Lower lobe of right lung (tissue), 2 donors: ENCODE data around the gene CYCS. TPM values are rescaled to one million over a fixed set of nuclear protein-coding genes. Genes with fewer than 3 reads are reported as not detected.
"Not testable (repeated sequence)": the region's sequence is repeated elsewhere in the genome, so short reads cannot be mapped to it uniquely, and the experiment has no call there.

Experiments
- ATAC-seq, 2 donors: fragments of 200-7000 bp; cut with Tn5 transposase; one replicate each; pipeline ENCODE4 v1.9.1; 2020 to 2022; ENCODE audit warnings: mild to moderate bottlenecking in 2 of 2, moderate library complexity in 2 of 2
- DNase-seq: peaks from one replicate; pipeline ENCODE4 v3.0.0-alpha.2; 2020
- H3K27ac ChIP-seq: fragments of 200-600 bp; one replicate; pipeline ENCODE4 v1.8.0; 2022
- H3K27me3 ChIP-seq: fragments of 200-600 bp; one replicate; pipeline ENCODE4 v1.8.0; 2022; ENCODE audit warnings: low read depth
- H3K36me3 ChIP-seq: fragments of 200-600 bp; one replicate; pipeline ENCODE4 v1.8.0; 2022; ENCODE audit warnings: mild to moderate bottlenecking
- H3K4me1 ChIP-seq: fragments of 200-600 bp; one replicate; pipeline ENCODE4 v1.8.0; 2022
- H3K4me3 ChIP-seq: fragments of 200-600 bp; one replicate; pipeline ENCODE4 v1.8.0; 2022; ENCODE audit warnings: mild to moderate bottlenecking
- H3K9me3 ChIP-seq: fragments of 200-600 bp; one replicate; pipeline ENCODE4 v1.8.0; 2022
- intact Hi-C: fragments of 100-400 bp; cut with DNase I; formaldehyde crosslinking; loops from one replicate; pipeline ENCODE4 v1.11.0; 2022
- total RNA-seq: library from RNA; stranded (reverse); fragmentation: NEBNext Ultra II Directional; extraction: Animal tissue kit (Norgen Biotek cat#: 25700); gene quantifications from one replicate; pipeline ENCODE4 v1.2.1, GENCODE V29; 2021
- TF ChIP-seq, protein P1 (sequence below): fragments of 200-600 bp; IDR thresholded peaks from one replicate; pipeline ENCODE4 v1.8.0; 2022; ENCODE audit warnings: antibody characterized with exemption, mild to moderate bottlenecking
- donor health status: DM: no; HTN: yes; CAD: no; lungs with severe emphysema.

The CYCS gene
- total RNA-seq, 1 donor from 2014 or later: 62.3 TPM

DNA sequence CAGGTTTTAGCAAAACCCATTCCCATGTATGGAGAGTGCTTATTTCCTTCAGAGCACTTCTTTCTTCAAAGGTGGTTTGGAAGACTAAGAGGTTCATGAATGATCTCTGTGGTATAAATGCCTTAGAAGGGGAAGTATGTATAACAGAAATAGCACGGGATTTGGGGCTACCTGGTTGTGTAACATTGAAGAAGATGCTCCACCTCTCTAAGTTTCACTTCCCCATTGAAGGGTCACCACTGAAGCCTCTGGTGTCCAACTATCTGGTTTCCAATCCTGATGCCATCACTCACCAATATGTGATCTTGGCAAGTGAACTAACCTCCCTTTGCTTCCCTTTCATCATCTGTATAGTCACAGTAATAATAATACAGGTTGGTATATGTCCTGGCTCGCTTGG is 37.2 kb downstream of the CYCS start:
- intact Hi-C loops: no loop called here
- peak; percentile 14 to 60 for ATAC-seq

DNA sequence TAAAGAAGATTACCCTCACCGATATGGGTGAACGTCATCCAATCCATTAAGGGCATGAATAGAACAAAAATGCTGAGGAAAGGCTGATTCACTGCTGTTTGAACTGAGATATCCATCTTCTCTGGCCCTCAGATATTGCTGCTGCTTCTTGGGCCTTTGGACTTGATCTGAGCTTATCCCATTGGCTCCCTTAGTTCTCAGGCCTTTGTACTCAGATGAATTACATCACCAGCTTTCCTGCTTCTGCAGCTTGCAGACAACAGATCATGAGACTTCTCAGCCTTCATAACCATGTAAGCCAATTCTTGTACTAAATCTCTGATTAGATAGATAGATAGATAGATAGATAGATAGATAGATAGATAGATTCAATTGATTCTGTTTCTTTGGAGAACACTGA is 40.2 kb downstream of the CYCS start:
- Histone ChIP-seq H3K9me3 (no peaks in the 10 kb centered on the region), H3K36me3 (no peaks in the 10 kb centered on the region), H3K4me1 (no peaks in the 10 kb centered on the region), H3K4me3 (no peak overlapping the region), H3K27me3 (no peaks in the 10 kb centered on the region), H3K27ac (no peak overlapping the region)
- TF ChIP-seq, protein P1, sequence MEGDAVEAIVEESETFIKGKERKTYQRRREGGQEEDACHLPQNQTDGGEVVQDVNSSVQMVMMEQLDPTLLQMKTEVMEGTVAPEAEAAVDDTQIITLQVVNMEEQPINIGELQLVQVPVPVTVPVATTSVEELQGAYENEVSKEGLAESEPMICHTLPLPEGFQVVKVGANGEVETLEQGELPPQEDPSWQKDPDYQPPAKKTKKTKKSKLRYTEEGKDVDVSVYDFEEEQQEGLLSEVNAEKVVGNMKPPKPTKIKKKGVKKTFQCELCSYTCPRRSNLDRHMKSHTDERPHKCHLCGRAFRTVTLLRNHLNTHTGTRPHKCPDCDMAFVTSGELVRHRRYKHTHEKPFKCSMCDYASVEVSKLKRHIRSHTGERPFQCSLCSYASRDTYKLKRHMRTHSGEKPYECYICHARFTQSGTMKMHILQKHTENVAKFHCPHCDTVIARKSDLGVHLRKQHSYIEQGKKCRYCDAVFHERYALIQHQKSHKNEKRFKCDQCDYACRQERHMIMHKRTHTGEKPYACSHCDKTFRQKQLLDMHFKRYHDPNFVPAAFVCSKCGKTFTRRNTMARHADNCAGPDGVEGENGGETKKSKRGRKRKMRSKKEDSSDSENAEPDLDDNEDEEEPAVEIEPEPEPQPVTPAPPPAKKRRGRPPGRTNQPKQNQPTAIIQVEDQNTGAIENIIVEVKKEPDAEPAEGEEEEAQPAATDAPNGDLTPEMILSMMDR: no peak
- DNase-seq: no peak
- intact Hi-C loops: no loop called here
- ATAC-seq: no peak

More for the DNA sequence above, 37.2 kb downstream of the CYCS start:
- no peaks in the 10 kb centered on the region for H3K4me1 ChIP-seq
- DNase-seq: no peak
- no peaks in the 10 kb centered on the region for H3K36me3 ChIP-seq
- H3K27ac ChIP-seq: no peak overlapping the region
- TF ChIP-seq, protein P1: no peak
- no peaks in the 10 kb centered on the region for H3K9me3 ChIP-seq
- H3K4me3 ChIP-seq: no peak overlapping the region
- H3K27me3 ChIP-seq: no peaks in the 10 kb centered on the region

DNA sequence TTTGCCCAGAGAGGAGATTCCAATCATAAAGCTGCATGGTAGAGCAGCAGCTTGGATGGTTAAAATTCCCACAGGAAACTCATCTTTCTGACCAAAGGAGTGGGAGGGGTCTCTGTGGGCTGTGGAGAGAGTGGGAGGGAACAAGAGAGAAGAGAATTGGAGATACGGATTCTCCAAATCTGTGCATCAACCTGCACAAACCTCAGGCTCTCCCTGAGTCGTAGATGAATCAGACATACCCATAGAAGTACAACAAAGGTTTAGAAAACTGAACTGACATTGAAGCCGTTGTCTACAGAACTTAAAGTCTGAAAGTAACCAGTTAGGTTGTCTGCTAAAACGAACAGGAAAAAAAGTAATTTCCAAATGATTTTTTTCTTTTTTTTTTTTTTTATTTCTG is 41.9 kb downstream of the CYCS start:
- H3K4me1 ChIP-seq: no peaks in the 10 kb centered on the region
- DNase-seq: no peak
- intact Hi-C loops: no loop called here

DNA sequence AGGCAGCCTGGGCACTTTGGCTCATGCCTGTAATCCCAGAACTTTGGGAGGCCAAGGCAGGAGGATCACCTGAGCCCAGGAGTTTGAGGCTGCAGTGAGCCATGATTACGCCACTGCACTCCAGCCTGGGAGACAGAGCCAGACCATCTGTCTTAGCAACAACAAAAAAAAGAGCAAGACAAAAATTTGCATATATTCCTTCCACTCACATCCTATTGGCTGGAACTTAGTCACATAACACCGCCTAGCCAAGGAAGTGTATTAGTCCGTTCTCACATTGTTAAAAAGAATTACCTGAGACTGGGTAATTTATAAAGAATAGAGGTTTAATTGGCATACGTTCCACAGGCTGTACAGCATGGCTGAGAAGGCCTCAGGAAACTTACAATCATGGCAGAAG is 43.0 kb downstream of the CYCS start:
- ATAC-seq, H3K27me3 ChIP-seq, H3K9me3 ChIP-seq, H3K4me1 ChIP-seq, intact Hi-C loops, DNase-seq, H3K36me3 ChIP-seq, H3K27ac ChIP-seq, H3K4me3 ChIP-seq: not testable (repeated sequence)

More for the DNA sequence above, 41.9 kb downstream of the CYCS start:
- H3K27me3 ChIP-seq: no peaks in the 10 kb centered on the region
- H3K4me3 ChIP-seq: no peak overlapping the region
- no peak overlapping the region for H3K27ac ChIP-seq
- no peaks in the 10 kb centered on the region for H3K36me3 ChIP-seq
- H3K9me3 ChIP-seq: no peaks in the 10 kb centered on the region
- TF ChIP-seq, protein P1: no peak
- no peak for ATAC-seq

DNA sequence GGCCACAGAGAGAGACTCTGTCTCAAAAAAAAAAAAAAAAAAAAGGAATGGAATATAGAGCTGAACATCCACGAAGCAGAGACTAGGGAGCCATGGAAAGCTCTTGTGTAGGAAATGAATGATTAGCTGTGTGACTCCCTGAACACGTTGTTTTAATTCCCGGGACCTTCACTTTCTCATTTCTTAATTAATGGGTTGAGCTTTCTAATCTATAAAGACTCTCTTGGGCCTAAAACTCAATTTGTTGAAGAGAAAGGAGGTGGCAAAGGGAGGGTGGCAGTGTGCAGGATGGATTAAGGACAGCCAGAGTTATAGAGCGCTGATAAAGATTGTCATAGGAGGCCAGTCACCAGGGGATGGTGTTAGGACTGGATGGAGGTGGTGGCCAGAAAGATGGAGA is 48.0 kb downstream of the CYCS start:
- no peaks in the 10 kb centered on the region for H3K36me3 ChIP-seq
- no peak overlapping the region for H3K4me3 ChIP-seq
- TF ChIP-seq, protein P1: no peak
- DNase-seq: no peak
- no peak for ATAC-seq
- H3K4me1 ChIP-seq: no peaks in the 10 kb centered on the region
- H3K27ac ChIP-seq: no peak overlapping the region
- no peaks in the 10 kb centered on the region for H3K27me3 ChIP-seq
- H3K9me3 ChIP-seq: no peaks in the 10 kb centered on the region
- intact Hi-C loops: no loop called here

DNA sequence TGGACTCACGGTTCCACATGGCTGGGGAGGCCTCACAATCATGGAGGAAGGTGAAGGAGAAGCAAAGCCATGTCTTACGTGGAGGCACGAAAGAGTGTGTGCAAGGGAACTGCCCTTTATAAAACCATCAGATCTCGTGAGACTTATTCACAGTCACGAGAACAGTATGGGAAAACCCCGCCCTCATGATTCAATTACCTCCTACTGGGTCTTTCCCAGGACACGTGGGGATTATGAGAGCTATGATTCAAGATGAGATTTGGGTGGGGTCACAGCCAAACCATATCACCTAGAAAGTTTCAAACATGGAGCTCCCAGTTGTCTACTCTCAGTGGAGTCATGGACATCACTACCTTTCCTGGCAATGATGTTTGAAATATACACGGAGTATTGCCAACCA is 49.6 kb downstream of the CYCS start:
- no peaks in the 10 kb centered on the region for H3K4me1 ChIP-seq
- no peak overlapping the region for H3K27ac ChIP-seq
- ATAC-seq (no peak), DNase-seq (no peak)
- intact Hi-C loops: no loop called here
- H3K36me3 ChIP-seq: no peaks in the 10 kb centered on the region
- TF ChIP-seq, protein P1: no peak
- H3K27me3 ChIP-seq: no peaks in the 10 kb centered on the region
- no peak overlapping the region for H3K4me3 ChIP-seq
- no peaks in the 10 kb centered on the region for H3K9me3 ChIP-seq
